Measurements from ENCODE around the gene MYBPC2. TPM values are rescaled to one million over a fixed set of nuclear protein-coding genes. Genes with fewer than 3 reads are reported as not detected.
A peak's percentile ranks its signal among the peaks of the same experiment; 100 is the strongest.

The MYBPC2 gene
- total RNA-seq, 2 experiments from 2014 or later = 0.14 TPM; not detected in 1

DNA sequence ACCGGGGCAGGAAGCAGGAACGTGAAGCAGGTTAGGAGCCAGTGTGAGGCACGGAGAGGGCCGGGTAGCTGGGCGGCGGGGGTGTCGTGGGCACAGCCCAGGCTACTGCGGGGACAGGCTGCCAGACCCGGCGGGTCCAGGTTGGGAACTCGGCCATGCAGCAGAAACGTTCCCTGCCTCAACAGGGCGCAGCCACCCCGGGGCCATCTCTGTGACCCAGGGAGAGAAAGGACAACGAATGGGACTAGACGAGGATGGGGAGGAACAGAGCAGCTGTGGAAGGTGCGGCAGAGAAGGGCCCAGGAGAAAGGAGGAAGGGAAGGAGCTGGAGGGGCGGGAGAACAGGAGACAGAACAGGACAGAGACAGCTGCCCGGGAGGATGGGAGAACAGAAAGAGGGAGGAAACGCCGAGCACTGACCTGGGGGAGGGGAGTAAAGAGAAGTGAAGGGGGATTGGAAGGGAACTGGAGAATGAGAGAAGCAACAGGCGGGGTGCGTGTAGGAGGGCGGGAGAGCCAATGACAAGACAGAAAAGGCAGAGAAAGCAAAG lies 56.8 kb downstream of the MYBPC2 start:
- POLR2A ChIA-PET = no interaction called here
- Mint-ChIP-seq H3K27me3 (peaks cover 5% of the 10 kb centered on the region), H3K36me3 (peaks cover 18% of the 10 kb centered on the region), H3K4me3 (no peak overlapping the region), H3K27ac (no peak overlapping the region), H3K9me3 (no peaks in the 10 kb centered on the region), H3K4me1 (peaks cover 19% of the 10 kb centered on the region)
- no peak for ATAC-seq (ENCODE audit: low read depth)
- no peak for DNase-seq

DNA sequence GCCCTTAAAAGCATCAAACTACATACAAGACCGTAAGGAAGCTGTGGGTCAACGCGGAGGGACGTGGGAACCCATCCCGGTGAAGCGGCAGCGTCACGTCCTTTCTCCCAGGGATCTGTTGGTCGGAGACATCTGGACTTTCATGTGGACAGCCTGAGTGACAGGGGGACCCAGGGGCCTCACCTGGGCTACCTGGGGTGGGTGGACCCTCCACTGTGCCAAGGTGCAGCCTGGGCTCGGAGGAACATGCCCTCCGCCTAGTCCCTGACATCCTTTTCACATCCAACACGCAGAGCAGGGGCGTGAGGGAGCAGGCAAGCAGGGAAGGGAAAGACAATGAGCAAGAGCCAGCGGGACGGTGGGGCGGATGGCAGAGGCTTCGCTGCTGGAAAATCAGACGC lies 57.7 kb downstream of the MYBPC2 start:
- POLR2A ChIA-PET = no interaction called here
- H3K4me1 Mint-ChIP-seq = peaks cover 19% of the 10 kb centered on the region
- H3K9me3 Mint-ChIP-seq = no peaks in the 10 kb centered on the region
- H3K27me3 Mint-ChIP-seq = peaks cover 5% of the 10 kb centered on the region
- no peak for DNase-seq
- no peak overlapping the region for H3K27ac Mint-ChIP-seq
- ATAC-seq (ENCODE audit: low read depth) = no peak
- no peak overlapping the region for H3K4me3 Mint-ChIP-seq
- H3K36me3 Mint-ChIP-seq = peaks cover 12% of the 10 kb centered on the region

DNA sequence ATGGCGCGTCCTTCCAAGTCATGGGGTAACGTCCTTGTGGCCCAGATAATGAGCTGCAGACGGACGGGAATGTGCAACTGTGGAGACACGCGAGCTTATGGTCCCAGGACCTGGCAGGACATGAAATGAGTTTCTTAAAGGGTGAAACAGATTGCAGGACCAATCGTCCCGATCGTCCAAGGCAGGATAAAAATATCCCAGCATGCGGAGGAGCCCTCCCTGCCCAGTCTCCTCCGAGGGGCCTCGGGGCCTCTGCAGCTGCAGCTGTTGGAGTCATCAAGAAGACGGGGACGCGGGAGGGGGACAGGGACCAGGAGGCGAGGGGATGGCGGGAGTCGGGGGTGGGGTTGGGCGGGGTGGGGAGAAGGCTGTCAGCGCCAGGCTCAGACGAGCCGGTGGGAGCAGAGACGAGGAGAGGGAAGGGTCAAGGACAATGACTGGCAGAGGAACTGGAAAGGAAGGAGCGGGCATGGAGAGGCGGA lies 58.3 kb downstream of the MYBPC2 start:
- Mint-ChIP-seq H3K4me1 (peaks cover 19% of the 10 kb centered on the region), H3K27ac (no peak overlapping the region), H3K36me3 (peaks cover 7% of the 10 kb centered on the region), H3K9me3 (no peaks in the 10 kb centered on the region), H3K27me3 (peaks cover 5% of the 10 kb centered on the region), H3K4me3 (no peak overlapping the region)
- ATAC-seq (ENCODE audit: low read depth) = no peak
- POLR2A ChIA-PET = no interaction called here
- no peak for DNase-seq

GRCh38 chr19:50492303-50493052 lies 59.8 kb downstream of the MYBPC2 start:
- POLR2A ChIA-PET = no interaction called here
- ATAC-seq (ENCODE audit: low read depth) (peak; percentile 88), DNase-seq (no peak)
- Mint-ChIP-seq H3K27ac (peak overlapping the region; percentile 33), H3K4me1 (peaks cover 17% of the 10 kb centered on the region), H3K4me3 (peak overlapping the region; percentile 61), H3K9me3 (no peaks in the 10 kb centered on the region), H3K36me3 (peaks cover 2% of the 10 kb centered on the region), H3K27me3 (peaks cover 5% of the 10 kb centered on the region)

- Mint-ChIP-seq H3K9me3 (no peaks in the 10 kb centered on the region), H3K27me3 (peaks cover 5% of the 10 kb centered on the region), H3K4me3 (no peak overlapping the region), H3K36me3 (no peaks in the 10 kb centered on the region), H3K4me1 (peaks cover 15% of the 10 kb centered on the region), H3K27ac (no peak overlapping the region)
- ATAC-seq (ENCODE audit: low read depth) (no peak), DNase-seq (no peak)
- POLR2A ChIA-PET = no interaction called here
Measured at GRCh38 chr19:50493171-50493570, 60.5 kb downstream of the MYBPC2 start.

DNA sequence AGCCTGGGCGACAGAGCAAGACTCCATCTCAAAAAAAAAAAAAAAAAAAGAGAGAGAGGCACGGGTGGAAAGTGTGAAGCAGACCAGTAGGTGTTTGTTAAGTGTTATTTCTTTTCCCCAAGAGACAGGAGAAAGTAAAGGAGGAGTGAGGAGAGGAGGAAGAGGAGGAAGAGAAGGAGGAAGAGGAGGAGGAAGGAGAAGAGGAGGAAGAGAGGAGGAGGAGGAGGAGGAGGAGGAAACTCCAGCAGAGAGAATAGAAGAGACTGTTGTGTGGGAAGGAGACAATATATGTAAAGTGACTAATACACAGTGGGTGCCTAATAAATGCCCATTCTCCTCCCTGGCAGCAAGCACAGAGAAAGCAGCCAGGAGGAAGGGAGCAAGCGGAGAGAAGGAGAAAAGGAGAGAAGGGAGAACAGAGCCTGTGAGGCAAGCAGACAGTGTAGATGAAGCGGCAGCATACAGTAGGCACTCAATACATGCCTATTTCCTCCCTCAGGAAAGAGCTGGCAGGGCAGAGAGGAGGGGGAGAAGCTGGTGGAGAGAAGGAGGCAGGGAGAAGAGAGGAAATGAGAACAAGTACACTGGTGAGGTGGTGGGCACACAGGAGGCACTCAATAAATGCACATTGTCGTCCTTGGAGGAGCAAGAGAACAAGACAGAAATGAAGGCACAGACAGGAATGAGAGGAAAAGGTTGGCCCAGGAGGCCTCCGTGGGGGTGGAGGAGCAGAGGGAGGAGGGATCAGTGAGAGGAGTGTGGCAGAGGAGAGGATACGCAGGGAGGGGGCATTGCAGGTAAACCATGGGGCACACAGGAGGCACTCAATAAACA lies 61.7 kb downstream of the MYBPC2 start:
- ATAC-seq (ENCODE audit: low read depth) (no peak), DNase-seq (no peak)
- H3K4me3 Mint-ChIP-seq = no peak overlapping the region
- H3K36me3 Mint-ChIP-seq = no peaks in the 10 kb centered on the region
- peaks cover 13% of the 10 kb centered on the region for H3K4me1 Mint-ChIP-seq
- no peaks in the 10 kb centered on the region for H3K9me3 Mint-ChIP-seq
- H3K27ac Mint-ChIP-seq = no peak overlapping the region
- POLR2A ChIA-PET = interaction anchor here (0.6 kb wide), 1 partner anchor 131 kb away, joined by 3 read pairs; no protein-coding TSS in a partner anchor
- H3K27me3 Mint-ChIP-seq = peaks cover 5% of the 10 kb centered on the region

GRCh38 chr19:50495020-50495531 lies 62.4 kb downstream of the MYBPC2 start:
- Mint-ChIP-seq H3K4me1 (peaks cover 13% of the 10 kb centered on the region), H3K36me3 (no peaks in the 10 kb centered on the region), H3K27ac (peak overlapping the region; percentile 4), H3K27me3 (peaks cover 5% of the 10 kb centered on the region), H3K4me3 (no peak overlapping the region), H3K9me3 (no peaks in the 10 kb centered on the region)
- POLR2A ChIA-PET = interaction anchor here (0.6 kb wide), 1 partner anchor 131 kb away, joined by 3 read pairs; no protein-coding TSS in a partner anchor
- ATAC-seq (ENCODE audit: low read depth) (no peak), DNase-seq (no peak)

DNA sequence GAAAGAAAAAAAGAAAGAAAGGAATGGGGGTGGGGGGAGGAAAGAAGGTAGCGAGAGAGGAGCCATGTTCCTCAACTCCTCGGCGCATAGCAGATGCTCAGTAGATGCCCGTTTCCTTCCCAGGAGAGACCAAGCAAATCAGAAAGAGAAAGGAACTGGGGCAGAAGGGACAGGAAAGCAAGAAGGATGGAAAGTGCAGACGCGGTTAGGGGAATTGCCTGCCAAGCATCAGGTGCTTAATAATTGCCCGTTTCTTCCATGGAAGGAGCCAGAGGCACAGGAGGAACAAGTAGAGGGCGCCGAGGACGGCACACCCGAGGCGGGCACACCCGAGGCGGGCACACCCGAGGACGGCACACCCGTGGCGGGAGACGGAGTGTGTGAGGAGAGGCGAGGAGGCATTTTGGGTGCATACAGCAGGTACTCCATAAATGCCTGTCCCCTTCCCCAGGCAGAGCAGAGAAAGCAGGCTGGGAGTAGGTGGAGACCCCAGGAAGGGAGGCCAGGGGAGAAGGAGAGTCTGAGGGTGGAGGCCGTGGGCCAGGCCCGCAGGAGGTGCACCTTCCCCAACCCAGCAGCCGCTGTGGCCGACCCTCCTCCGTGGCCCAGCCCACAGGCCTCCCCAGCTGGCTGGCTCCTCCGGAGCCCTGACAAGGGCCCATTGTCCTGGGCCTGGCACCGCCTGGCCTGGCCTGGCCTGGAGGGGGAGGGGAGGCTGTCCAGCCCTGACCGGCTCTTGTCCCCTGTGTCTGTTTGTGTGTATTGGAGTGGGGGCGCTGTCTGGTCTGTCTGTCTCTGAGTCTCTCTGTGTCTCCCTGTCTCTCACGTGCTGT lies 63.7 kb downstream of the MYBPC2 start:
- Mint-ChIP-seq H3K27me3 (peaks cover 5% of the 10 kb centered on the region), H3K4me1 (peaks cover 11% of the 10 kb centered on the region), H3K36me3 (no peaks in the 10 kb centered on the region), H3K9me3 (no peaks in the 10 kb centered on the region), H3K4me3 (no peak overlapping the region), H3K27ac (no peak overlapping the region)
- POLR2A ChIA-PET = no interaction called here
- ATAC-seq (ENCODE audit: low read depth) (no peak), DNase-seq (no peak)

GRCh38 chr19:50497022-50497405 lies 64.3 kb downstream of the MYBPC2 start:
- H3K27me3 Mint-ChIP-seq = peaks cover under 1% of the 10 kb centered on the region
- no peak for DNase-seq
- H3K36me3 Mint-ChIP-seq = no peaks in the 10 kb centered on the region
- no peak for ATAC-seq (ENCODE audit: low read depth)
- no peak overlapping the region for H3K27ac Mint-ChIP-seq
- POLR2A ChIA-PET = no interaction called here
- H3K9me3 Mint-ChIP-seq = no peaks in the 10 kb centered on the region
- peaks cover 5% of the 10 kb centered on the region for H3K4me1 Mint-ChIP-seq
- no peak overlapping the region for H3K4me3 Mint-ChIP-seq

- DNase-seq (no peak), ATAC-seq (ENCODE audit: low read depth) (no peak)
- H3K4me3 Mint-ChIP-seq = no peak overlapping the region
- POLR2A ChIA-PET = no interaction called here
- H3K27ac Mint-ChIP-seq = no peak overlapping the region
- H3K9me3 Mint-ChIP-seq = no peaks in the 10 kb centered on the region
- no peaks in the 10 kb centered on the region for H3K36me3 Mint-ChIP-seq
- no peaks in the 10 kb centered on the region for H3K4me1 Mint-ChIP-seq
- no peaks in the 10 kb centered on the region for H3K27me3 Mint-ChIP-seq
Measured at GRCh38 chr19:50498219-50499056, 65.7 kb downstream of the MYBPC2 start.

- DNase-seq (no peak), ATAC-seq (ENCODE audit: low read depth) (peak; percentile 40)
- no peaks in the 10 kb centered on the region for H3K36me3 Mint-ChIP-seq
- no peaks in the 10 kb centered on the region for H3K4me1 Mint-ChIP-seq
- H3K9me3 Mint-ChIP-seq = no peaks in the 10 kb centered on the region
- no peaks in the 10 kb centered on the region for H3K27me3 Mint-ChIP-seq
- H3K4me3 Mint-ChIP-seq = no peak overlapping the region
- POLR2A ChIA-PET = interaction anchor here (1.4 kb wide), 1 partner anchor 11 kb away, joined by 3 read pairs; the partner anchor contains the start of gene JOSD2
- no peak overlapping the region for H3K27ac Mint-ChIP-seq
Measured at GRCh38 chr19:50500060-50500752, 67.5 kb downstream of the MYBPC2 start.

DNA sequence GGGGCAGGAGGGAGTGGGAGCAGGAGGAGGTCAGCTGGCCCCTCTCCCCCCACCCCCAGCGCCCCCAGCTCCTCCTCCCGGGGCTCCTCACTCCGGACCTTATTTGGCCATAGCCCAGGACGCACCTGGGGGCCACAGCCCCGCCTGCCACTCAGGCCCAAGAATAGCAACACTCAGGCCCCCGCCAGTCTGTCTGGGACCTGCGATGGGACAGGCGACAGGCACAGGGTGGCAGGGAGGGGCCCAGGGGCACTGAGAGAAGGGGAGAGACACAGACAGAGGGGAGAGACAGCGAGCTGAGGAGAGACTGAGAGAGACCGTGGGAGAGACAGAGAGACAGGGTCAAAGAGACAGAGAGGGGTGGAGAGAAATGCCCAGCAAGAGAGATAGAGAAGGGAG lies 68.1 kb downstream of the MYBPC2 start:
- Mint-ChIP-seq H3K9me3 (no peaks in the 10 kb centered on the region), H3K4me3 (no peak overlapping the region), H3K27ac (no peak overlapping the region), H3K27me3 (no peaks in the 10 kb centered on the region), H3K4me1 (no peaks in the 10 kb centered on the region), H3K36me3 (no peaks in the 10 kb centered on the region)
- ATAC-seq (ENCODE audit: low read depth) (no peak), DNase-seq (no peak)
- POLR2A ChIA-PET = interaction anchor here (1.4 kb wide), 1 partner anchor 10 kb away, joined by 3 read pairs; the partner anchor contains the start of gene JOSD2
